22Rv1 (cell line): ENCODE data around the gene UBAP1.

ENCODE experiments used
- CTCF ChIP-seq: fragments of 450-650 bp; IDR thresholded peaks from 2 replicates; pipeline ENCODE4 v1.5.1; 2017; ENCODE audit warnings: mild to moderate bottlenecking
- ZFX ChIP-seq: fragments of 450-650 bp; IDR thresholded peaks from 2 replicates; pipeline ENCODE4 v1.6.1; 2017; ENCODE audit warnings: antibody characterized with exemption, borderline replicate concordance

GRCh38 chr9:34170237-34170991 lies 8.4 kb upstream of the UBAP1 start:
- TF ChIP-seq CTCF (no peak), ZFX (no peak)
